Measurements from ENCODE around the gene ATP8B3.

The ATP8B3 gene

DNA sequence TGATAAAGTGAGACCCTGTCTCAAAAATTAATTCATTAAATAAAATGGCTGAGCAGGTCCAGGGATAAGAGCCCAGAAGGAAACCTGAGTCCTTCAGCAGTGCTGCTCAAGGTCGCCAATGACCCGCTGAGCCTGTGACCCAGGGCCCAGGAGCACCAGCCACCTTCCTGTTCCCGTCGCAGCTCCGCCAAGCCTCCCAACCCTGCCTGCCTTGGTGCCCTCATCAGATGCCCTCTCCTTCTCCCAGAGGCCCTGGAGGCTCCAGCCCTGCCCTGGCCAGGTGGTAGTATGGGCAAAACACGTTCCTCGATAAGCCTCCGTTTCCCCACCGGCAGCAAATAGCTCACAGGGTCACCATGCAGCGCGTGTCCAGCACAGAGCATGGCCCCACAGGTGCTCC, 33.6 kb upstream of the ATP8B3 start:
- TF ChIP-seq FOXP2 (optimal IDR thresholded peaks at IDR 0.05; ENCODE audit: borderline replicate concordance, extremely low read depth, extremely low read length, insufficient read depth): no peak
- no peak for TF ChIP-seq POLR2AphosphoS5 (IDR thresholded peaks at IDR 0.05; ENCODE audit: low read depth, low read length)
- TF ChIP-seq TAF1 (IDR thresholded peaks at IDR 0.05; ENCODE audit: borderline replicate concordance, insufficient read depth, low read length): no peak
- TF ChIP-seq SIN3A (IDR thresholded peaks at IDR 0.05; ENCODE audit: borderline replicate concordance, insufficient read depth, low read length): no peak
- TF ChIP-seq REST (IDR thresholded peaks at IDR 0.05; ENCODE audit: insufficient read depth in 1 of 2, low read depth in 2 of 2, low read length in 2 of 2): no peak

DNA sequence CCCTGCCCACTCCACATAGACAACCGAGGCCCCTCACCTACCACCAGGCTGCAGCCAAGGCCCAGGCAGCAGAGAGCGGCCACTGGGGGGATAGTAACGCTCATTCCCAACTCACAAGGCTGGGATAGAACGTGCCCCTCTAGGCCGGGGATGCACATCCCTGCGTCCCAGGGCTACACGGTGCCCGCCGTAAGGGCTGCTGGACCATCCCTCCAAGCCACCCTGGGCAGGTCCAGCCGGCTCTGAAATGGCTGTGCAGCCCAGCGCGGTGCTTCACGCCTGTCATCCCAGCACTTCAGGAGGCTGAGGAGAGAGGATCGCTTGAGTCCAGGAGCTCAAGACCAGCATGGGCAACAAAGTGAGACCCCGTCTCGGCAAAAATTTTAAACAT, 33.0 kb upstream of the ATP8B3 start:
- no peak for TF ChIP-seq REST (IDR thresholded peaks at IDR 0.05; ENCODE audit: insufficient read depth in 1 of 2, low read depth in 2 of 2, low read length in 2 of 2)
- no peak for TF ChIP-seq POLR2AphosphoS5 (IDR thresholded peaks at IDR 0.05; ENCODE audit: low read depth, low read length)
- no peak for TF ChIP-seq FOXP2 (optimal IDR thresholded peaks at IDR 0.05; ENCODE audit: borderline replicate concordance, extremely low read depth, extremely low read length, insufficient read depth)
- no peak for TF ChIP-seq SIN3A (IDR thresholded peaks at IDR 0.05; ENCODE audit: borderline replicate concordance, insufficient read depth, low read length)
- TF ChIP-seq TAF1 (IDR thresholded peaks at IDR 0.05; ENCODE audit: borderline replicate concordance, insufficient read depth, low read length): no peak

DNA sequence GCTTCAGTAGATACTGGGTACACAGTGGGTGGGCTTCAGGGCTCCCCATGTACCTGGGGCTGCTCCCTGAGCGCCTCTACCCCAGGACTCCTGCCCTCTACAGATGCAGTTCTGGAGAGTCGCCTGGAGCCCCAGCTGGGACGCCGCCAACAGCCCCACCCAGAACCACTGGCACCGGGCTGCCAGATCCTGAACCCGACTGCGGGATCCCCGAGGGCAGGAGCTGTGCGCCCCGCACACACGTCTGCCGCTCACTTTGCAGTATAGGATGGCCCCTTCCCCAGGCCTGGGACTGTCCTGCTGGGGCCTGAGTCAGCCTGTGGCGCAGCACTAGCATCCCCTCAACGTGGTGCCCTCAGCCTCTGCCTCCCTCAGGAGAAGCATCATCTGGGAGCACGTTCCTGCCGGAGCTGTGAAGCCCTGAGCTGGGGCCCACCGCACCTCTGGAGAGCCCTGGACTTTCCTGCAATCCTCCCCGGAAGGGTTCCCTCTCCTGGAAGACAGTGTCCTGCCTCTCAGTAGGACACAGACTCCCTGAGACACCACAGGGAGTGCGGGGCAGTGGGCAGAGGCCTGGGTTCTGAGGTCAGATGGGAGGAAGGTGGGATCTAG, 32.5 kb upstream of the ATP8B3 start:
- TF ChIP-seq TAF1 (IDR thresholded peaks at IDR 0.05; ENCODE audit: borderline replicate concordance, insufficient read depth, low read length) (no peak), POLR2AphosphoS5 (IDR thresholded peaks at IDR 0.05; ENCODE audit: low read depth, low read length) (no peak), SIN3A (IDR thresholded peaks at IDR 0.05; ENCODE audit: borderline replicate concordance, insufficient read depth, low read length) (no peak), FOXP2 (optimal IDR thresholded peaks at IDR 0.05; ENCODE audit: borderline replicate concordance, extremely low read depth, extremely low read length, insufficient read depth) (no peak), REST (IDR thresholded peaks at IDR 0.05; ENCODE audit: insufficient read depth in 1 of 2, low read depth in 2 of 2, low read length in 2 of 2) (no peak)

DNA sequence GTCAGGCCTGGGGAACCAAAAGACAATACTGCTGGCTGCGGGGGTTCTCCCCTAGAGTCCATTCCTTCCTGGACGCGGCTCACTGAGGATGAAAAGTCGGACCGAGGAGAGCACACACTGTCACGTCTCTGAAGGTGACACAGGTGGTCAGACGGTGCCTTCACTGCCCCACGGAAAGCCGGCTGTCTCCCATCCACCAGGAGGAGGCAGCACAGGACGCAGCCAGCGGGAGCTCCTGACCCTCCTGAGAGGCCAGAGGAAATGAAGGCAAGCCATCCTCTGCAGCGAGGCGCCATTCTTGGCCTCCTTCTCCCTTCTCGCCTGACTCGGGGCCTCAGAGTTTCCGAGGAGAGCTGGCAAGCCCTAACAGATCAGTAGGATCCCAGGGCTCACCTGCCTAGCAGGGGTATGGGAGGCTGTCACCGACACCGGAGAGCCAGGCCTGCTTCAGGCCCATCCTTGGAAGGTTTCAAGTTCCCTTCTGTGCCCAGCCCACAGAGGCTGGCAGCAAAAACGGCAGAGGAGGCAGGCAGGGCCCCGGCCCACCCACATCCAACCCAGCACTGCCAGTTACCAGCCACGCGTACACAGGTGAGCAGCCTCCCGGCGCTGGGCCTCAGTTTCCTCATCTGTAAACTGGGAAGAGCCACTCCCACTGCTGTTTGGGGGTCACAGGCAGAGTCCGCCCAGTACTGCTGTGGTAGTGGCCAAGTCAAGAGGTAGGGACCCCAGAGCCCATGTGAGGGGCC, 31.7 kb upstream of the ATP8B3 start:
- TF ChIP-seq REST (IDR thresholded peaks at IDR 0.05; ENCODE audit: insufficient read depth in 1 of 2, low read depth in 2 of 2, low read length in 2 of 2) (no peak), POLR2AphosphoS5 (IDR thresholded peaks at IDR 0.05; ENCODE audit: low read depth, low read length) (0 out of 2 replicates have a peak, but pooled peaks have one; percentile 16), SIN3A (IDR thresholded peaks at IDR 0.05; ENCODE audit: borderline replicate concordance, insufficient read depth, low read length) (no peak), TAF1 (IDR thresholded peaks at IDR 0.05; ENCODE audit: borderline replicate concordance, insufficient read depth, low read length) (no peak), FOXP2 (optimal IDR thresholded peaks at IDR 0.05; ENCODE audit: borderline replicate concordance, extremely low read depth, extremely low read length, insufficient read depth) (no peak)
